Endothelial cell of umbilical vein (primary cell): ENCODE results near the gene CECR2. TPM values are rescaled to one million over a fixed set of nuclear protein-coding genes. Genes with fewer than 3 reads are reported as not detected.

ENCODE experiments used
- BruUV-seq: library from RNA; stranded (reverse); fragments of 400-500 nt; replicated peaks from 2 replicates; lab custom pipeline; 2021; lab: Mats Ljungman, UMichigan
- CTCF ChIA-PET: fragments of 300-600, 350-600 bp; sonication (Branson Sonifier 250); formaldehyde crosslinking; loops from one replicate; lab custom pipeline; 2021; ENCODE audit warnings: antibody characterized with exemption, inconsistent platforms; lab: Charles Lee
- POLR2A ChIA-PET: fragments of 300-600, 350-600 bp; sonication (Branson Sonifier 250); formaldehyde crosslinking; loops from one replicate; lab custom pipeline; 2021; ENCODE audit warnings: antibody characterized with exemption, inconsistent platforms; lab: Charles Lee
- DNase-seq: peaks from one replicate; pipeline ENCODE4 v3.0.0-alpha.2; 2011; ENCODE audit warnings: low read depth, low spot score
- FAIRE-seq: peaks from 2 replicates; lab custom pipeline; 2011; peaks lifted over from hg19 to GRCh38; lab: Jason Lieb, UNC
- H2AFZ ChIP-seq: 2 replicates; pipeline ENCODE4 v1.6.0; 2012; ENCODE audit warnings: low read depth, low read length, control low read depth, inconsistent platforms
- H3K27ac ChIP-seq: 2 replicates; pipeline ENCODE4 v1.5.1; 2011; ENCODE audit warnings: low read depth, mild to moderate bottlenecking, control low read depth, low read length, moderate library complexity; ENCODE audit not compliant: insufficient read depth
- H3K27me3 ChIP-seq, 2 experiments: 2 replicates each; pipeline versions ENCODE4 v1.6.0 to v1.6.1; 2011; ENCODE audit warnings: low read length in 2 of 2, mixed read lengths in 1 of 2; ENCODE audit not compliant: control insufficient read depth in 2 of 2, insufficient read depth in 2 of 2
- H3K36me3 ChIP-seq, 2 experiments: 2 replicates in 1 of 2; 3 replicates in 1 of 2; pipeline ENCODE4 v1.5.1; 2011; ENCODE audit warnings: low read length in 2 of 2, mild to moderate bottlenecking in 1 of 2, moderate library complexity in 1 of 2; ENCODE audit not compliant: control insufficient read depth in 2 of 2, insufficient read depth in 2 of 2; ENCODE audit errors: extremely low read depth in 1 of 2
- H3K4me1 ChIP-seq: 3 replicates; pipeline ENCODE4 v1.5.1; 2011; ENCODE audit warnings: mild to moderate bottlenecking, low read length; ENCODE audit not compliant: control insufficient read depth, insufficient read depth; ENCODE audit errors: extremely low read depth
- H3K4me2 ChIP-seq: 2 replicates; pipeline ENCODE4 v1.6.1; 2011; ENCODE audit warnings: low read length, control low read depth, mixed read lengths; ENCODE audit not compliant: insufficient read depth
- H3K4me3 ChIP-seq, 3 experiments: fragments of 200-600 bp in 1 of 3; sonication (generic), shearing (Covaris generic) in 1 of 3; replicated peaks in 1 of 3; 2 replicates each; pipeline ENCODE4 v1.5.1; 2011 to 2016; ENCODE audit warnings: control low read depth in 3 of 3, low read length in 3 of 3, mild to moderate bottlenecking in 2 of 3, inconsistent platforms in 1 of 3, low read depth in 1 of 3, moderate library complexity in 1 of 3; ENCODE audit not compliant: insufficient read depth in 1 of 3
- H3K79me2 ChIP-seq: 2 replicates; pipeline ENCODE4 v1.6.0; 2012; ENCODE audit warnings: low read length, inconsistent platforms; ENCODE audit not compliant: control insufficient read depth, insufficient read depth
- H3K9ac ChIP-seq: replicated peaks from 2 replicates; pipeline ENCODE3; 2011; ENCODE audit warnings: low read length, control low read depth; ENCODE audit not compliant: insufficient read depth; ENCODE audit errors: extremely low read depth
- H3K9me1 ChIP-seq: replicated peaks from 3 replicates; pipeline ENCODE4 v1.6.0; 2011; ENCODE audit warnings: mild to moderate bottlenecking, low read length; ENCODE audit not compliant: control insufficient read depth, insufficient read depth; ENCODE audit errors: extremely low read depth
- H3K9me3 ChIP-seq: replicated peaks from 2 replicates; pipeline ENCODE4 v1.5.1; 2012; ENCODE audit warnings: low read length, inconsistent platforms; ENCODE audit not compliant: control insufficient read depth, insufficient read depth
- H4K20me1 ChIP-seq: replicated peaks from 2 replicates; pipeline ENCODE3; 2011; ENCODE audit warnings: mild to moderate bottlenecking, low read length; ENCODE audit not compliant: control insufficient read depth, insufficient read depth; ENCODE audit errors: extremely low read depth
- EZH2 ChIP-seq: IDR thresholded peaks from 2 replicates; pipeline ENCODE4 v1.6.1; 2012; ENCODE audit warnings: borderline replicate concordance, low read depth, mild to moderate bottlenecking, moderate library complexity, low read length, inconsistent platforms; ENCODE audit not compliant: severe bottlenecking
- FOS ChIP-seq: IDR thresholded peaks from 2 replicates; pipeline ENCODE4 v1.6.1; 2011; ENCODE audit warnings: mild to moderate bottlenecking, low read length, moderate library complexity, borderline replicate concordance; ENCODE audit not compliant: insufficient read depth
- GATA2 ChIP-seq: IDR thresholded peaks from 2 replicates; pipeline ENCODE4 v1.7.0; 2011; ENCODE audit warnings: low read depth, mild to moderate bottlenecking, moderate library complexity, mixed read lengths, low read length; ENCODE audit not compliant: insufficient read length, insufficient read depth
- JUN ChIP-seq: IDR thresholded peaks from 2 replicates; pipeline ENCODE4 v1.6.1; 2011; ENCODE audit warnings: borderline replicate concordance, low read depth; ENCODE audit not compliant: insufficient read length, insufficient read depth
- MYC ChIP-seq: IDR thresholded peaks from one replicate; pipeline ENCODE4 v1.6.1; 2011; ENCODE audit warnings: mild to moderate bottlenecking, low read depth, low read length
- POLR2A ChIP-seq: IDR thresholded peaks from 2 replicates; pipeline ENCODE4 v1.6.1; 2012; ENCODE audit warnings: low read depth, mild to moderate bottlenecking, control low read depth, low read length
- dilution Hi-C: fragments of 300-500 bp; cut with MboI; formaldehyde crosslinking; loops from one replicate; pipeline ENCODE4 v1.15.0; 2019; ENCODE audit warnings: low sequenced_read_pairs; ENCODE audit not compliant: extremely low pct_ligation_motif_present
- intact Hi-C: fragments of 100-400 bp; cut with micrococcal nuclease; formaldehyde crosslinking; loops from one replicate; pipeline ENCODE4 v1.10.0; 2022
- polyA plus RNA-seq, 4 experiments: library from polyadenylated mRNA; depleted of rRNA in 3 of 4; stranded (reverse) in 3 of 4; unstranded in 1 of 4; fragments of >200 nt; gene quantifications; 2 replicates each; pipeline versions ENCODE4 v1.2.1 to v1.2.3, GENCODE V29; 2011 to 2012; ENCODE audit warnings: missing spikeins in 1 of 4
- total RNA-seq: library from RNA; stranded (reverse); gene quantifications from 2 replicates; pipeline ENCODE4 v1.2.3, GENCODE V29; 2021
- TF ChIP-seq, protein P1 (sequence below), 2 donors: IDR thresholded peaks; 1 replicate in 1 of 2; 2 replicates in 1 of 2; pipeline ENCODE4 v1.5.1; 2011; ENCODE audit warnings: low read length in 2 of 2, mild to moderate bottlenecking in 2 of 2, moderate library complexity in 2 of 2, control low read depth in 1 of 2, inconsistent platforms in 1 of 2, low read depth in 1 of 2; ENCODE audit not compliant: insufficient read depth in 1 of 2; ENCODE audit errors: extremely low read depth in 1 of 2

CECR2 gene
- total and polyA plus RNA-seq, 2 donors (not counting 3 experiments of a cell fraction or from before 2014, with no cell fraction given), result 0.01 TPM; not detected in 1

DNA sequence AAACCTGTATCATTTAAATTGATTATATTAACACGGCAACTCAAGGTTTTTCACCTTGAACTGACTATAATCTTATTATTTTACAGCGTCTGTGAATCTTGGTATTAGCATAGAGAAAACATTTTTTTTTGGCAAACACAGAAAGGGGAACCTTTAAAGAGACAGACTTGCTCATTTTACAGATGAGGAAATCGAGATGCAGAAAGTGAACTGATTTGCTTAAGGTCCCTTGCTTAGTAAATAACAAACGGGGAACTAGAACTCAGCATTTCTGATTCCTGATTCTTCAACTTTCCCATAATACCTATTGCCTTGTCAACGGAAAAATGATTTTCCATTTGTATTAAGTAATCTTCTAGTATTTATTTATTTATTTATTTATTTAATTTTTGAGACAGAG, 33.2 kb upstream of the CECR2 start:
- Histone ChIP-seq H2AFZ (no peak overlapping the region), H3K27me3 (peaks cover 2 to 4% of the 10 kb centered on the region in 2 experiments), H3K27ac (no peak overlapping the region), H3K4me2 (no peak overlapping the region), H3K79me2 (no peaks in the 10 kb centered on the region), H3K9me1 (no peaks in the 10 kb centered on the region), H3K36me3 (no peaks in the 10 kb centered on the region), H3K4me3 (no peak overlapping the region), H4K20me1 (no peaks in the 10 kb centered on the region), H3K9ac (no peak overlapping the region), H3K4me1 (no peaks in the 10 kb centered on the region), H3K9me3 (no peaks in the 10 kb centered on the region)
- BruUV-seq, result no TSS peak
- no peak for DNase-seq
- dilution Hi-C loops, result no loop called here
- CTCF ChIA-PET, result interaction anchor here (1.0 kb wide), 2 partner anchors 164 to 165 kb away, joined by 3 read pairs; no protein-coding TSS in a partner anchor
- intact Hi-C loops, result loop anchor here (10.0 kb wide), 1 partner anchor 161 kb away; no protein-coding TSS in a partner anchor
- FAIRE-seq, result no peak
- no peak for TF ChIP-seq FOS
- TF ChIP-seq JUN, result no peak
- no peak for TF ChIP-seq EZH2
- TF ChIP-seq MYC, result no peak
- TF ChIP-seq POLR2A, result no peak
- no peak for TF ChIP-seq GATA2
- TF ChIP-seq, protein P1, sequence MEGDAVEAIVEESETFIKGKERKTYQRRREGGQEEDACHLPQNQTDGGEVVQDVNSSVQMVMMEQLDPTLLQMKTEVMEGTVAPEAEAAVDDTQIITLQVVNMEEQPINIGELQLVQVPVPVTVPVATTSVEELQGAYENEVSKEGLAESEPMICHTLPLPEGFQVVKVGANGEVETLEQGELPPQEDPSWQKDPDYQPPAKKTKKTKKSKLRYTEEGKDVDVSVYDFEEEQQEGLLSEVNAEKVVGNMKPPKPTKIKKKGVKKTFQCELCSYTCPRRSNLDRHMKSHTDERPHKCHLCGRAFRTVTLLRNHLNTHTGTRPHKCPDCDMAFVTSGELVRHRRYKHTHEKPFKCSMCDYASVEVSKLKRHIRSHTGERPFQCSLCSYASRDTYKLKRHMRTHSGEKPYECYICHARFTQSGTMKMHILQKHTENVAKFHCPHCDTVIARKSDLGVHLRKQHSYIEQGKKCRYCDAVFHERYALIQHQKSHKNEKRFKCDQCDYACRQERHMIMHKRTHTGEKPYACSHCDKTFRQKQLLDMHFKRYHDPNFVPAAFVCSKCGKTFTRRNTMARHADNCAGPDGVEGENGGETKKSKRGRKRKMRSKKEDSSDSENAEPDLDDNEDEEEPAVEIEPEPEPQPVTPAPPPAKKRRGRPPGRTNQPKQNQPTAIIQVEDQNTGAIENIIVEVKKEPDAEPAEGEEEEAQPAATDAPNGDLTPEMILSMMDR (IDR thresholded peaks at IDR 0.05; ENCODE audit: extremely low read depth in 1 of 2, insufficient read depth in 1 of 2, low read depth in 1 of 2, low read length in 2 of 2), result no peak
- POLR2A ChIA-PET, result no interaction called here
